Measurements from ENCODE around the gene FOXRED1.
A peak's percentile ranks its signal among the peaks of the same experiment; 100 is the strongest.
"Not testable (repeated sequence)": the region's sequence is repeated elsewhere in the genome, so short reads cannot be mapped to it uniquely, and the experiment has no call there.

FOXRED1 gene

DNA sequence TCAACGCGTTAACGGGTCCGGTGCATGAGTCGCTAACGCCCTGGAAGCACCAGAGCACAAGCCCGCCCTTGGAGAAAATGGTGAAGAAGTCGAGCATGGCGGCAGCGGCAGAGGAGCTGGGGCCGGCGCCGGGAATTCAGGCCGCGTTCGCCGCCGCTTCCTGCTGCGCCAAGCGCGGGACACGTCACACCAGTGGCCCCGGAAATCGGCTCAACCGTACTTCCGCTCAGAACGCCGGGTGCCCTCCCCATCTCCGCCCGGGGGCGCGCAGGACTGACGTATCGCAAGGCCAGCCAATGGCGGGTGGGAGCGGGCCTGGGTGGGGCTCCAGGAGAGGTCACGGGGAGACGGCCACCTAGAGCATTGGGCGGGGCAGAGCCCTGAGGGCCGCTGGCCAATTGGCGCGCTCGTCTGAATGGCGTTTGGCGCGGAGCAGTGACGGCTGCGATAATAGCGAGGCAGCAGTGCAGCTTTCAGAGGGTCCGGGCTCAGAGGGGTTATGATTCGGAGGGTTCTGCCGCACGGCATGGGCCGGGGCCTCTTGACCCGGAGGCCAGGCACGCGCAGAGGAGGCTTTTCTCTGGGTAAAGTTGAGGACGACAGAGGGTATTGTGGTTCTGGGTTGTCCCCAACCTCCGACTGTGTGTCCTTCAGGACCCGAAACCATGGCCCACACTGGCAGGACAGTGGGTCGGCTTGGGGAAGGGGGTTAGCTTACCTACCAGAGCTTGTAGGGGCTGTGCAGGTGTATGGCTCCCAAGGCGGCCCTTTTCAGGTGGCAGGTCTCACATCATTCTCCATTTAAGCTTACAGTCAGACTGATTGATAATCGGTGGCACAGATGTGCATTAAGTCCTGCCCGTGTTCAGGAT, at the start of gene FOXRED1, which contains the start of gene SRPRA:
TSS of gene FOXRED1 (plus strand) at position 447 of the 872 bp plus-strand sequence. CDS start at position 500, 53 bp downstream.
TSS of gene SRPRA (minus strand) at position 188 of the 872 bp plus-strand sequence. CDS start at position 97, 91 bp downstream.
- peak within 1 kb of the TSS; percentile 94 for H3K9ac ChIP-seq (ENCODE audit: low read depth, low read length)
- no peaks in the 10 kb centered on the region for H3K9me3 ChIP-seq (ENCODE audit: control insufficient read depth, insufficient read depth, low read length)
- H3K36me3 ChIP-seq (ENCODE audit: insufficient read depth, low read length) = peaks cover 36% of the 10 kb centered on the region
- H3K4me1 ChIP-seq (ENCODE audit: insufficient read depth, low read length) = peaks cover 4% of the 10 kb centered on the region

DNA sequence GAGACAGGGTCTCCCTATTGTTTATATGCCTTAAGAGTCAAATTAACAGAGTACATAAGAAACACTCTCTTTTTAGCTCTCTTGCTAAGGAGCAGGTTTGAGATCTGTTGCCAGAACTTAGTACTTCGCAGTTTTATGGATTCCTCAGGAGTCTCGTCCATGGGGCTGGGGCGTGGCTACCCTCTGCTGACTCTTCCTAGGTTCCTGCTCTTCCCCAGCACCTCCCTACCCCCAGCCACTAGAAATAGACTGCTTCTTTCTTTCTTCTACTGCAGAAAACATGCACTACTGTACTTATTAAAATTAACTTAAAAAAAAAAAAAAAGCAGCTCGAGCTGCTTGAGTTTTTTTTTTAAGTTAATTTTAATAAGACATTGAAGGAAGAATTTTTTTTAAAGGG, 49.4 kb upstream of the FOXRED1 start:
- H3K4me1 ChIP-seq (ENCODE audit: insufficient read depth, low read length) = no peaks in the 10 kb centered on the region
- no peak overlapping the region for H3K9ac ChIP-seq (ENCODE audit: low read depth, low read length)
- no peaks in the 10 kb centered on the region for H3K36me3 ChIP-seq (ENCODE audit: insufficient read depth, low read length)
- no peaks in the 10 kb centered on the region for H3K9me3 ChIP-seq (ENCODE audit: control insufficient read depth, insufficient read depth, low read length)

DNA sequence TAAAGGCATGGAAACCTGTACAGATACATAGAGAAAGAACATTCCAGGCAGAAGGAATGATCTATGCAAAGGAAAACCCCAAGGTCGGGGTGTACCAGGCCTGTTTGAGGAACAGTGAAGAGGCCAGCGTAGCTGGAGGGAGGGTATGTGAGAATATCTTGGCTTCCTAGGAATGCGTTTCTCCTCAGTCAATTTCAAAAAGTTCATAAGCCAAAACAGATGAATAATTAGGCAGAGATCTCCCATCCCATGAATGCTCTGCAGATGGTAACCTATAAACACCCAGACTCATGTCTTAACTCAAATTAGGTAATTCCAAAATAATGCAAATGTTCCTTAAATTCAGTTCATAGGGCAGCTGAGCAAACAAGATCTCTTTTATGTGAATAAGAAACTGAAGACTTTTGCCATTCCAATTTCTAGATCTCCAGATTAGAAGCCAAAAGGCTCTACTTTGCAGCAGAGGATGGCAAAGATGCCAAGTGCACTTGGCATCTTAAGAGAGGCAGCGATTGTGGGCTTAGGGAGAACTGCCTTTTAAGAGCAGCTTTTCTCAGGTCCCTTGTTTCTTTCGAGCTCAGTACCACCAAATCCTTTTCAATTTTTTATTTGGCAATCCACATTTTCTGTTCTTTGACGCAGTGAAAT, 44.2 kb upstream of the FOXRED1 start:
- no peaks in the 10 kb centered on the region for H3K4me1 ChIP-seq (ENCODE audit: insufficient read depth, low read length)
- no peak overlapping the region for H3K9ac ChIP-seq (ENCODE audit: low read depth, low read length)
- no peaks in the 10 kb centered on the region; the same call in 1 of the 2 replicates for H3K36me3 ChIP-seq (ENCODE audit: insufficient read depth, low read length)
- H3K9me3 ChIP-seq (ENCODE audit: control insufficient read depth, insufficient read depth, low read length) = peaks cover 6% of the 10 kb centered on the region

DNA sequence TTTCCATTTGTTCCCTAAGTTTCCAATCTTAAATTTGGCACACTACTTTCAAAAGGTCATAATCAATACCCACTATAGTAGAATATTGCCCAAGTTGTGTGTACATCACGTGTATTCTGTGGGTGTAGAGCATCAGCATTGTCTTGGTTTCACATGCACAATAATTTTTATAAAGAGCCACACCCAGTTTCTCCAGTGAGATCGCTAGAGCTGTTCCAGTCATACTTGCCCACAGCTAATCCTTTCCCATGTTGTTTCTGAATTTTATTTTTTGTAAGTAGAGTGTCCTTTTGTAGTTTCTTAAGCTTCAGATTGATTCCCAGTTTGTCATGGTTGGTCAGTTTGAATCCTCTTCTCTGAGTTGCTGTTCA, 43.7 kb upstream of the FOXRED1 start:
- Histone ChIP-seq H3K36me3 (ENCODE audit: insufficient read depth, low read length) (no peaks in the 10 kb centered on the region; the same call in 1 of the 2 replicates), H3K4me1 (ENCODE audit: insufficient read depth, low read length) (no peaks in the 10 kb centered on the region), H3K9ac (ENCODE audit: low read depth, low read length) (no peak overlapping the region), H3K9me3 (ENCODE audit: control insufficient read depth, insufficient read depth, low read length) (peaks cover 6% of the 10 kb centered on the region)

DNA sequence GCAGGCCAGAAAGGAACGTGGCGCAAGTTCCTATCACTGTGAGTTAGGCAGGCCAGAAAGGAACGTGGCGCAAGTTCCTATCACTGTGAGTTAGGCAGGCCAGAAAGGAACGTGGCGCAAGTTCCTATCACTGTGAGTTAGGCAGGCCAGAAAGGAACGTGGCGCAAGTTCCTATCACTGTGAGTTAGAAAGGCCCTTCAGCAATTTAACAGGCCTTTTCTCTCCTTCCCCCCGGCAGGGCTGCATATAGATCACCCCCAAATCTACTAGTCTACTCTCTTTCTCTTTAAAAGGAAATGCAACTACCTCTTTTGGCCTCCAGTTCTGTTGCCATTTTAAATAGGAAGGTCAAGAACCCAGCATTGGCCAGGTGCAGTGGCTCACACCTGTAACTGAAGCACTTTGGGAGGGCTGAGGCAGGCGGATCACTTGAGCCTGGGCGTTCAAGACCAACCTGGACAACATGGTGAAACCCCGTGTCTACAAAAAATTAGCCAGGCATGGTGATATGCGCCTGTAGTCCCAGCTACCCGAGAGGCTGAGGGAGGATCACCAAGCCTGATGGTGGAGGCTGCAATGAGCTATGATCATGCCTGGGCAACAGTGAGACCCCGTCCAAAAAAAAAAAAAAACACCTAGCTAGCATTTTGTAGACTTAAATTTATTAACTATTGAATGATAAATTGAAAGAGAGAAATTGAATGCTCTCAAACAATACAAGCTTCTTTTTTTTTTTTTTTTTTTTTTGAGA, 42.4 kb upstream of the FOXRED1 start:
- H3K9me3 ChIP-seq (ENCODE audit: control insufficient read depth, insufficient read depth, low read length) = peaks cover 6% of the 10 kb centered on the region

DNA sequence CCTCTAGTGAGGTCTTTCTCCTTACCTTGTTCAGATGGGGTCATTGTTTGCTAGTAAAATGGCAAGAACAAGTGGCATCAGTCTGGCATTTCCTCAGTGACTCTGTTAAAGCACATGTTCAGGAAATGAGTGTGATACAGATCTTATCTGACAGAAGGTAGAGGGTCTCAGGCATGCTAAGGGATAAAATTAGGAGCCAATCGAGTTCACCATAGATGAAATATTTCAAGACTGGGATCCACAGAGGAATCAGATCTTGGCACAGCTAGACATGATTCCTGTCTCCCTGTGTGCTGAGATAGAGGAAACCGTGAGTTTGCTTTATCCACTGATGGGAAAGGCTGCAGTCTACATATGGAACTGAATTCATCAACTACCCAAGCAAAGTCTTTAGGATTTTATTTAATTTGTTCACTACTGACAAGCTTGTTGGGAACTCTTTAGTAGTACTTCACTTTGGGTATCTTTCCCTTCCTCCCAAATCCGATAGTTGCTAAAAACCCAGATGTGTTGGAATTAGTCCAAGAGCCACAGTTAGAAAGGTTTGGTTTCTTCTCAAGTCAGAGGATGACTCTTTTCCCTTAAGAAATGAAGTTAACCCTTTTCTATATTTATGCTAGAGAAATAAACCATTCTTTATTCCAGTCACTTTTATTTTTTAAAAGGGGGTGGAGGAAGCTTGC, 39.0 kb upstream of the FOXRED1 start:
- H3K9ac ChIP-seq (ENCODE audit: low read depth, low read length) = no peak overlapping the region
- peaks cover 4% of the 10 kb centered on the region; the same call in 1 of the 2 replicates for H3K36me3 ChIP-seq (ENCODE audit: insufficient read depth, low read length)

More for the DNA sequence above, 42.4 kb upstream of the FOXRED1 start:
- Histone ChIP-seq H3K9ac (ENCODE audit: low read depth, low read length) (no peak overlapping the region), H3K4me1 (ENCODE audit: insufficient read depth, low read length) (no peaks in the 10 kb centered on the region), H3K36me3 (ENCODE audit: insufficient read depth, low read length) (no peaks in the 10 kb centered on the region; the same call in 1 of the 2 replicates)

GRCh38 chr11:126231725-126232459, 37.1 kb upstream of the FOXRED1 start:
- no peaks in the 10 kb centered on the region for H3K9me3 ChIP-seq (ENCODE audit: control insufficient read depth, insufficient read depth, low read length)
- H3K36me3 ChIP-seq (ENCODE audit: insufficient read depth, low read length) = peaks cover 4% of the 10 kb centered on the region
- no peak overlapping the region for H3K9ac ChIP-seq (ENCODE audit: low read depth, low read length)
- H3K4me1 ChIP-seq (ENCODE audit: insufficient read depth, low read length) = no peaks in the 10 kb centered on the region

More for the DNA sequence above, 39.0 kb upstream of the FOXRED1 start:
- H3K9me3 ChIP-seq (ENCODE audit: control insufficient read depth, insufficient read depth, low read length) = peaks cover 6% of the 10 kb centered on the region
- H3K4me1 ChIP-seq (ENCODE audit: insufficient read depth, low read length) = no peaks in the 10 kb centered on the region

DNA sequence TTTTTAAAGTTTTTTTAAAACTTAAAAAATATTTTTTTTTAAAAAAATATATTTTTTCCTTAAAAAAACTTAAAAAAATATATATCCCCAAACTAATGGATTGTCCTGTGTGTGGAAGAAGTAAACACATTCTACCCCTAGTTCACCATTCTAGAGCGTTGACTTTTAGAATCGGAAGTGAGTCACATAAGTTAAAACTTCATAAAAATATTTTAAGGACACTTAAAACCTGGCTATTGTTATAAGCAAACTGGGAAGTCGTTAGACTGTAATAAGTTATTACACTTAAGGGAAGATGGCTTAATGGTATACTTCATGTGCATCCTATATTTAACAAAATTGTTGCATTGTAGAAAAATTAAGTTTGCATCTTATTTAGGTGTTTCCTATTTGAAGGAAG, 36.3 kb upstream of the FOXRED1 start:
- Histone ChIP-seq H3K4me1 (ENCODE audit: insufficient read depth, low read length) (no peaks in the 10 kb centered on the region), H3K9me3 (ENCODE audit: control insufficient read depth, insufficient read depth, low read length) (no peaks in the 10 kb centered on the region), H3K9ac (ENCODE audit: low read depth, low read length) (no peak overlapping the region), H3K36me3 (ENCODE audit: insufficient read depth, low read length) (peaks cover 4% of the 10 kb centered on the region)

DNA sequence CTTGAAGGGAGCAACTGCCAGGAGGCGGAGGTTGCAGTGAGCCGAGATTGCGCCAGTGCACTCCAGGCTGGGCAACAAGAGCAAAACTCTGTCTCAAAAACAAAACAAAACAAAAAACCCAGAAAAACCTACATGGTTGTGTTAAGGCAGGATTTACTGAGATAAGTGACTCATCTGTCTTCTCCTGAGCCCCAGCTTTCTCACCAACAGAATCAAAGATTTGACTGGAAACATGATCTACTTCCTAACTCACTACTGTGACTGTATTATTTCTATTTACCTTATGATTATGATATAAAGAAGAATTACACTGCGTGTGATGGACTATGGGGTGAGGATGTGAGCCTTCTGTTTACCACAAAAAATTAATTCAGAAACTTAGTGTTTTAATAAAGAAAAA, 35.6 kb upstream of the FOXRED1 start:
- Histone ChIP-seq H3K9ac (ENCODE audit: low read depth, low read length) (no peak overlapping the region), H3K4me1 (ENCODE audit: insufficient read depth, low read length) (no peaks in the 10 kb centered on the region), H3K9me3 (ENCODE audit: control insufficient read depth, insufficient read depth, low read length) (no peaks in the 10 kb centered on the region), H3K36me3 (ENCODE audit: insufficient read depth, low read length) (peaks cover 4% of the 10 kb centered on the region)

DNA sequence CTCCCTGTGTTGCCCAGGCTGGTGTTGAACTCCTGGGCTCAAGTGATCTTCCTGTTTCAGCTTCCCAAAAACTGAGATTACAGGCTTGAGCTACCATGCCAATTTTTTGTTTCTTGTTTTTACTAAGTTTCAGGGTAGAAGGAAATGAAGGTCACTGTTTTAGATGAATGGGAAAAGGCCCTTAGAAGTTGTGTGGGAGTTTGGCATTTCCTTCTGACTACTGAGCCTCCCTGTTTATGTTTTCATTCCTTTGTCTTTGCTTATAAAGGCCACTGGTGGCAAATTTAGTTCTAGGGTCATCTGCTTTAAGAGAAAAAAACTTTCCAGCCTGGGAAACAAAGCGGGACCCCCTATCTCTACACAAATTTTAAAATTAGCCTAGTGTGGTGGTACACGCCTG, 22.3 kb upstream of the FOXRED1 start:
- H3K4me1 ChIP-seq (ENCODE audit: insufficient read depth, low read length) = no peaks in the 10 kb centered on the region
- peaks cover 6% of the 10 kb centered on the region for H3K36me3 ChIP-seq (ENCODE audit: insufficient read depth, low read length)
- H3K9ac ChIP-seq (ENCODE audit: low read depth, low read length) = no peak overlapping the region
- no peaks in the 10 kb centered on the region for H3K9me3 ChIP-seq (ENCODE audit: control insufficient read depth, insufficient read depth, low read length)

DNA sequence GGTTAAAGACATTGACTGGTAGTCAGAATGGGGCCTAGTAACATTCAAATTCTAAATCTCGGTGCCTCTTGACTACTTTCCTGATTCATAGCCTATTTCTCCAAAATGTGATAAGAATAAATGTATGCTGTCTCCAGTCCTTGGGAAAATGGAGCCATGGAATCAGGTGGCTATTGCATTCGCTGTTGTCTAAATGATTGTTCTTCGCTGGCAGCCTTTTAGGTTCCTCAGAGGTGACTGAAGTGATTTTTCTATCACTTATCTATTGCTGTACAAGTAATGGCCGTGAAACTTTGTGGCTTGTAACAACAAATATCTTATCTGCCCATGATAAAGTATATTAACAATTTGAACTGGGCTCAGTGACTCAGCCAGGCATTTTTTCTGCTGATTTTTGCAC, 15.7 kb upstream of the FOXRED1 start:
- Histone ChIP-seq H3K9ac (ENCODE audit: low read depth, low read length) (no peak overlapping the region), H3K4me1 (ENCODE audit: insufficient read depth, low read length) (no peaks in the 10 kb centered on the region), H3K36me3 (ENCODE audit: insufficient read depth, low read length) (peaks cover 5% of the 10 kb centered on the region), H3K9me3 (ENCODE audit: control insufficient read depth, insufficient read depth, low read length) (no peaks in the 10 kb centered on the region)

GRCh38 chr11:126254819-126255218, 14.1 kb upstream of the FOXRED1 start:
- peaks cover 8% of the 10 kb centered on the region for H3K36me3 ChIP-seq (ENCODE audit: insufficient read depth, low read length)
- no peaks in the 10 kb centered on the region for H3K9me3 ChIP-seq (ENCODE audit: control insufficient read depth, insufficient read depth, low read length)
- no peak overlapping the region for H3K9ac ChIP-seq (ENCODE audit: low read depth, low read length)
- H3K4me1 ChIP-seq (ENCODE audit: insufficient read depth, low read length) = no peaks in the 10 kb centered on the region

DNA sequence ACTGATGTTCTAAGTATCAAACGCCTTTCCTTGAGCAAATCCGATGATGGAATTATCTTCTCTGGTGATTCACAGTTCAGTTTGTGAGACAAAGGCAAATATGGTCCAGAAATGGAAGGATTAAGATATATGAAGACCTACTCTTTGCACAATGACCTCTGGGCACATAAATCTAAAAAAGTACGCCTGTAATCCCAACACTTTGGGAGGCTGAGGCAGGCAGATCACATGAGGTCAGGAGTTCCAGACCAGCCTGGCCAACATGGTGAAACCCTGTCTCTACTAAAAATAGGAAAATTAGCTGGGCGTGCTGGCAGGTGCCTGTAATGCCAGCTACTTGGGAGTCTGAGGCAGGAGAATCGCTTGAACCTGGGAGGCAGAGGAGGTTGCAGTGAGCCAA, 13.4 kb upstream of the FOXRED1 start:
- H3K4me1 ChIP-seq (ENCODE audit: insufficient read depth, low read length); H3K9me3 ChIP-seq (ENCODE audit: control insufficient read depth, insufficient read depth, low read length); H3K36me3 ChIP-seq (ENCODE audit: insufficient read depth, low read length); H3K9ac ChIP-seq (ENCODE audit: low read depth, low read length): not testable (repeated sequence)
